Large intestine (tissue), 3 donors: ENCODE data around the gene PRDM16. TPM values are rescaled to one million over a fixed set of nuclear protein-coding genes. Genes with fewer than 3 reads are reported as not detected.

Experiments
- DNase-seq, 2 donors: peaks; one replicate each; pipeline versions ENCODE4 v3.0.0 to v3.0.0-alpha.2; 2013
- H3K27ac ChIP-seq: one replicate; pipeline ENCODE4 v1.5.1; 2013; ENCODE audit warnings: low read length
- H3K27me3 ChIP-seq: 2 replicates; pipeline ENCODE4 v1.6.1; 2013; ENCODE audit warnings: low read length; ENCODE audit not compliant: control insufficient read depth, insufficient read depth
- H3K36me3 ChIP-seq: 2 replicates; pipeline ENCODE4 v1.6.1; 2013; ENCODE audit warnings: low read length; ENCODE audit not compliant: control insufficient read depth, insufficient read depth
- H3K4me1 ChIP-seq: one replicate; pipeline ENCODE4 v1.6.1; 2013; ENCODE audit warnings: low read length; ENCODE audit not compliant: control insufficient read depth, insufficient read depth
- H3K4me3 ChIP-seq: one replicate; pipeline ENCODE4 v1.5.1; 2013; ENCODE audit warnings: low read length
- H3K9me3 ChIP-seq: one replicate; pipeline ENCODE4 v1.6.1; 2013; ENCODE audit warnings: mild to moderate bottlenecking, low read depth, low read length, moderate library complexity; ENCODE audit not compliant: control insufficient read depth
- WGBS: methylation state at CpG from one replicate; pipeline ENCODE4 v1.1.5; 2013; ENCODE audit warnings: low lambda C conversion rate; ENCODE audit not compliant: insufficient coverage; 5-methylcytosine and 5-hydroxymethylcytosine counted together
- polyA plus RNA-seq: library from polyadenylated mRNA; unstranded; fragments of 120-200 nt; gene quantifications from one replicate; pipeline ENCODE4 v1.2.1, GENCODE V29; 2013

The PRDM16 gene
- polyA plus RNA-seq, 1 donor, result 20.6 TPM

GRCh38 chr1:3207217-3207848, 138.3 kb downstream of the PRDM16 start:
- peak in 1 of 2 donors; percentile 34 for DNase-seq
- Histone ChIP-seq H3K36me3 (no peaks in the 10 kb centered on the region), H3K4me3 (no peak overlapping the region), H3K9me3 (no peaks in the 10 kb centered on the region), H3K27me3 (no peaks in the 10 kb centered on the region), H3K27ac (no peak overlapping the region), H3K4me1 (peaks cover 3% of the 10 kb centered on the region)
- no CpG with 5 or more reads among the region's 26 CpGs for WGBS

DNA sequence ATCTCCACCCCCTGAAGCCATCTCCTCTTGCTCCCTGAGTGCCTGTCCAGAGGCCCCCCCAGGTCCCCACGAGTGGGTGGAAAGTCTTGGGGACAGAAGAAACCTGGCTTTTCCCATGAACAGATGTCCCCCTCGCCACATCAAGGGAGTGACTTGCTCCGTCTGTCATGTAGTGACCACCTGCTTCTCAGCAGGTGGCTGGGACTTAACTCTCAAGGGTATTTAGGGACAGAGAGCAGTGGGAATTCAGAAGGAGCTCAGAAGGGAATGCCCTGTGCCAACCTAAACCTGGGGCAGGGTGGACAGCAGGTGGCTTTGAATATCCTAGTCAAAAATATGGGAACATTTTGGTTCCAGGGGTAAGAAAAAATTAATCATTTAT, 139.8 kb downstream of the PRDM16 start:
- H3K9me3 ChIP-seq, result no peaks in the 10 kb centered on the region
- peaks cover 8% of the 10 kb centered on the region for H3K4me1 ChIP-seq
- no peak for DNase-seq
- H3K4me3 ChIP-seq, result no peak overlapping the region
- H3K27me3 ChIP-seq, result no peaks in the 10 kb centered on the region
- no peaks in the 10 kb centered on the region for H3K36me3 ChIP-seq
- no peak overlapping the region for H3K27ac ChIP-seq
- WGBS, result no CpG with 5 or more reads among the region's 3 CpGs

DNA sequence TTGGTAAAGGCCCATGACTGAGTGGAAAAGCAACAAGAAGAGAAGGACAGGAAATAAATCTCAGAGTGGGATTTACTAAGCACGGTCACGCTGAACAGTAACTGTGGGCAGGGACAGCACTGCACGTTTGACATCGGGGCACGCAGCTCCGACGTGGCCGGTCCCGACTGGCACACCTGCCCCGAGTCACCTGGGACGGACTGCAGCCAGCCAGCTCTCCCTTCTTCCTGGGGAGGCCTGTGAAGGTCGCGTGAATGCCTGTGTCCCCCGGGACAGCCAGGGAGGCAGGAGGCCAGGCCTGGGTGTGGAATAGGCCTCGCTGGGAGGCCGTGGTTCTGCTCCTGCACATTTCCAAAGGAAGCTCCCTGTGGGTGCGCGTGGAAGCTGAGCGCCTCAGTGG, 140.2 kb downstream of the PRDM16 start:
- no peaks in the 10 kb centered on the region for H3K27me3 ChIP-seq
- H3K4me1 ChIP-seq, result peaks cover 10% of the 10 kb centered on the region
- no peak for DNase-seq
- no peak overlapping the region for H3K27ac ChIP-seq
- no CpG with 5 or more reads among the region's 19 CpGs for WGBS
- H3K36me3 ChIP-seq, result no peaks in the 10 kb centered on the region
- no peaks in the 10 kb centered on the region for H3K9me3 ChIP-seq
- no peak overlapping the region for H3K4me3 ChIP-seq

- peaks cover 10% of the 10 kb centered on the region for H3K4me1 ChIP-seq
- H3K36me3 ChIP-seq, result no peaks in the 10 kb centered on the region
- no CpG with 5 or more reads among the region's 47 CpGs for WGBS
- no peak for DNase-seq
- peaks cover 2% of the 10 kb centered on the region for H3K9me3 ChIP-seq
- H3K4me3 ChIP-seq, result no peak overlapping the region
- H3K27me3 ChIP-seq, result no peaks in the 10 kb centered on the region
- no peak overlapping the region for H3K27ac ChIP-seq
Observed at GRCh38 chr1:3211582-3212375, 142.8 kb downstream of the PRDM16 start.

DNA sequence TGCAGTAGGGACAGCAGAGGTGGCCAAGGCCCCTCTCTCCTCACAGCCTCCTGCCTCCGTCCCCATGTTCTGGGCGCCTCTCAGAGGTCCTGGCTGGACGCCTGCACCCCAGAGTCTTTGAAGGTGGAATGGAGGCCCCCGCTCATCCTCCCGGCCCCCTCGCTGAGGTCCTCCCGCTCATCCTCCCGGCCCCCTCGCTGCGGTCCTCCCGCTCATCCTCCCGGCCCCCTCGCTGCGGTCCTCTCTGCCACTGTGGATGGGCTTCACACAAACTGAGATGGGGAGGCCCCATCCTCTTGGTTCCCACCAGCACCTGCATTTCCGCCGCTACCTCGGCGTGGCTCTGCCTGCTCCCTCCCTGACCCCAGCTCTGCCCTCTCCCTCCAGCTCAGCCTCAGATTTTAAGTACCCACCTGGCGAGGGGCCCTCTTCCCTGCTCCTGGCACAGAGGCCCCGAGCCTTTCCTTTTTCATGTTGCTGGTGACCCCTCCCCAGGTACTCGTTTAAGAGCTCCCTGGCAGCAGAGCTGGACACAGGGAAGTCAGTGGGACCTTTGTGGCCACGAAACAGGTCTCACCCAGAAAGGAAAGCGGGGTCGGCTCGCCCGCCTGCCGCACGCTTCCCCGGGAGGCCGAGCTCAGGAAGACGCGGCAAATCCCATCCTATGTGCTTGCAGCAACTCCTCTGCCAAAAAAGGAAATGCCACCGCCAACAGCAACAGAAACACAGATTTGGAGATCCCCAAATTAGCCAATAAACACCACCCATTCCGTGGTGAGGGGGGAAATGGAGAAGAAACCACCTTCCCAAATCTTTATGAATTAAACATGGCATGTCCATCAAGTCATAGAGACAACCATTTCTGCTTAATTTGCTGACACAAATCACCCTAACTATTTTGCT, 143.7 kb downstream of the PRDM16 start:
- no peak overlapping the region for H3K4me3 ChIP-seq
- peaks cover 2% of the 10 kb centered on the region for H3K9me3 ChIP-seq
- no peaks in the 10 kb centered on the region for H3K36me3 ChIP-seq
- no CpG with 5 or more reads among the region's 34 CpGs for WGBS
- no peak overlapping the region for H3K27ac ChIP-seq
- peaks cover 7% of the 10 kb centered on the region for H3K4me1 ChIP-seq
- DNase-seq, result no peak
- H3K27me3 ChIP-seq, result no peaks in the 10 kb centered on the region

GRCh38 chr1:3213730-3214129, 144.7 kb downstream of the PRDM16 start:
- H3K9me3 ChIP-seq, result peaks cover 2% of the 10 kb centered on the region
- H3K27me3 ChIP-seq, result no peaks in the 10 kb centered on the region
- peak; percentile 58 to 83 for DNase-seq
- peaks cover 13% of the 10 kb centered on the region for H3K4me1 ChIP-seq
- no peak overlapping the region for H3K4me3 ChIP-seq
- no CpG with 5 or more reads among the region's 16 CpGs for WGBS
- H3K27ac ChIP-seq, result no peak overlapping the region
- no peaks in the 10 kb centered on the region for H3K36me3 ChIP-seq

DNA sequence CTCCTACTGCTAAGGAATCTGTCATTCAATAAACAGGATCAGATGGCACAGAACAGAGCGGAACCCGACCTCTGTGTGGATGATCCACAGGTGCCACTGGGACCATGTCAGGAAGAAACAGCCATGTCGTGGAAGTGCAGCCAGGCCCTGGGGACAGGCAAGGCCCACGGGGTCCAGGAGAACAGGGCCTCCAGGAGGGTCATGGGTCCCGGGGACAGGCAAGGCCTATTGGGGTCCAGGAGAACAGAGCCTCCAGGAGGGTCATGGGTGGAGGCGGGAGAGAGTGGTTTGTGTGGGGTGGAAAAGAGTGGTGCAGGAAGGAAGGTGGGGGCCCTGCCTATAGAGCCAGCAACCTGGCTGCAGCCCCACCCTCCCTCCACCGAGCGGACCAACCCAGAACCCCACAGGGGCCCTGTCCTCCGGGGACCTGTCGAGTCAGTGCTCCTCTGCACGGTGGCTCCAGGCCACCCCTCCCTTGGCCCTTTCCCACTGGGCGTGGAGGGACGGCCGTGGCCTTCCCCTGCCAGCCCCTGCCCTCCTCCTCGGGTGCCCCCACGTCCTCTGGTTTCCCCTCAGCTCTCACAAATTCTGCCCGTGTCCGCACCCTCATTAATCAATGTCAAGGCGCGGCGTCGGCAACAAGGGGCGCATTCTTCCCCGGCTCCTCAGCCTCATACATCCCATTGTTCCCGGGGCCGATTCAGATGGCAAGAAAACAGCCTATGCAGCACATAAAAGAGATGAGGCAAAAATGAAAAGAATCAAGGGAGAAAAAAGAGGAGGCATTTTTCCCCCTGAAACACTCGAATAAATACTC, 146.4 kb downstream of the PRDM16 start:
- Histone ChIP-seq H3K4me1 (peaks cover 26% of the 10 kb centered on the region), H3K9me3 (peaks cover 2% of the 10 kb centered on the region), H3K27ac (no peak overlapping the region), H3K36me3 (no peaks in the 10 kb centered on the region), H3K4me3 (no peak overlapping the region), H3K27me3 (no peaks in the 10 kb centered on the region)
- 100% methylated on average over 1 of the region's 27 CpGs for WGBS
- DNase-seq, result peak in 1 of 2 donors; percentile 31

DNA sequence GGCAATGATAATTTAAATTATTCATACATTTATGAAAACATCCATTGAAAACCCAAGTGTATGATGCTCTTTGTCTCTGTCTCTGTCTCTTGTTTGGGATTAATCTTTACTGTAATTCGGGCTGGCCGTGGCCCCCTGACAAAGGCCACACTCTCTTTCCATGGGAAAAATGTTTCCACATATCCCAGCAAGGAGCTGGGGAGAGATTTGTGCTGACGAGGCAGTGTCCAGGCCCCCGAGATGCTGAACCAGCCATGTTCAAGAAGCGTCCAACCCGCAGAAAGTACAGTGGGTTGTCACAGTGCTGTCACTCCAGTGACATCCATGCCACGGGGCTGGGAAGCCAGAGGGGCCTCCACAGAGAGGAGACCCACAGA, 147.0 kb downstream of the PRDM16 start:
- DNase-seq, result no peak
- no CpG with 5 or more reads among the region's 7 CpGs for whole genome bisulfite sequencing
- no peaks in the 10 kb centered on the region for H3K27me3 ChIP-seq
- H3K9me3 ChIP-seq, result peaks cover 2% of the 10 kb centered on the region
- peaks cover 32% of the 10 kb centered on the region for H3K4me1 ChIP-seq
- H3K4me3 ChIP-seq, result no peak overlapping the region
- no peak overlapping the region for H3K27ac ChIP-seq
- no peaks in the 10 kb centered on the region for H3K36me3 ChIP-seq

- no peak for DNase-seq
Observed at GRCh38 chr1:3217181-3217641, 148.2 kb downstream of the PRDM16 start.

More at GRCh38 chr1:3217181-3217641, 148.2 kb downstream of the PRDM16 start:
- H3K27me3 ChIP-seq, result no peaks in the 10 kb centered on the region
- peaks cover 42% of the 10 kb centered on the region for H3K4me1 ChIP-seq
- H3K4me3 ChIP-seq, result no peak overlapping the region
- no CpG with 5 or more reads among the region's 15 CpGs for WGBS
- H3K27ac ChIP-seq, result no peak overlapping the region
- peaks cover 2% of the 10 kb centered on the region for H3K9me3 ChIP-seq
- H3K36me3 ChIP-seq, result no peaks in the 10 kb centered on the region
